ENCODE results near the gene AKAP10.
"Not testable (repeated sequence)": the region's sequence is repeated elsewhere in the genome, so short reads cannot be mapped to it uniquely, and the experiment has no call there.

The AKAP10 gene

DNA sequence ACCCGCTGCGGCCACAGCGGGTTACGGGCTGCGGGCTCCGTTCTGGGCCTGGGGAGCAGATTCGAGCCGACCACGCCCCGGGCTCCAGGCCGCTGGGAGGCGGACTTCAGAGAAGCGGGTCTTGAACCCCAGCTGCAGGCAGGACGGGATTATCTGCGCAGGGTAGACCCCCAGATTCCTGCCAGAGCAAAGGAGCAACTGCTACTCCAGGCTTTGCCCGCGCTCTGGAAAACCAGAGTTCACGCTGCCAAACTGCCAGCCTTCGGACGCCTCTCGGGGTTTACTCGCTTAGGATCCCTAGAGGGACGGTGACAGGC is 109.6 kb downstream of the AKAP10 start:
- DNase-seq (ENCODE audit: low read depth in 2 of 2), result no peak

GRCh38 chr17:19867329-19868078 is 110.1 kb downstream of the AKAP10 start, which contains the start of gene ULK2:
ULK2 (minus strand) TSS chr17:19867936; CDS start chr17:19867417, 519 bp downstream.
- peak; percentile 27 to 54 for DNase-seq (ENCODE audit: low read depth in 2 of 2)

GRCh38 chr17:19867079-19867328 is 110.6 kb downstream of the AKAP10 start:
- DNase-seq (ENCODE audit: low read depth in 2 of 2), result peak in 1 of 2 donors; percentile 39

- DNase-seq (ENCODE audit: low read depth in 2 of 2), result no peak
Observed at GRCh38 chr17:19865021-19865420, 112.6 kb downstream of the AKAP10 start.

- not testable (repeated sequence) for DNase-seq (ENCODE audit: low read depth in 2 of 2)
Observed at GRCh38 chr17:19860647-19861177, 116.9 kb downstream of the AKAP10 start.

- DNase-seq (ENCODE audit: low read depth in 2 of 2), result no peak
Observed at GRCh38 chr17:19857640-19858039, 120.0 kb downstream of the AKAP10 start.
